GM19043 (cell line): ENCODE data around the gene BCLAF1.

ENCODE experiments used
- ATAC-seq: cut with Tn5 transposase; IDR thresholded peaks from one replicate; pipeline ENCODE4 v1.9.1; 2021; ENCODE audit warnings: low read depth; ENCODE audit not compliant: unreplicated experiment

BCLAF1 gene

GRCh38 chr6:136209496-136209895 is 80.2 kb downstream of the BCLAF1 start:
- ATAC-seq = no peak

DNA sequence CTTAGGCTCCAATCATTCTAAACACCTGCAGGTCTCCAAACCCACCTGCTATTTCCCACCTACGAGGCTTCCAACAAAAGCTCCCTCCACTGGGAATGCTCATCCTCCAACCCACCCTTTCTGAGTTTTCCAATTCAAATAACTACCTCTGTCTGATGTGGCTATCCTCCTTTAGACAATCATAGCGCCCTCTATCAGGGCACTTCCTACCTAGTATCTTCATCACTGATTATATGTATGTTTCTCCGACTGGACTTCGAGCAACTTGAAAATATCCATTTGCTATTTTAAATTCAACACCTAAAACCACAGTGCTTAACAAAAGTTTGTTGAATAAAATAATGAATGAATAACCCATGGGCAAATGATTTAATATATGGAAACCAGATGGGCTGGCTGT is 80.9 kb downstream of the BCLAF1 start:
- no peak for ATAC-seq
